Endothelial cell of umbilical vein (primary cell): ENCODE measurements around the gene KIF3A. TPM values are rescaled to one million over a fixed set of nuclear protein-coding genes. Genes with fewer than 3 reads are reported as not detected.

Experiments used
- BruUV-seq: library from RNA; stranded (reverse); fragments of 400-500 nt; replicated peaks from 2 replicates; lab custom pipeline; 2021; lab: Mats Ljungman, UMichigan
- CTCF ChIA-PET: fragments of 300-600, 350-600 bp; sonication (Branson Sonifier 250); formaldehyde crosslinking; loops from one replicate; lab custom pipeline; 2021; ENCODE audit warnings: antibody characterized with exemption, inconsistent platforms; lab: Charles Lee
- POLR2A ChIA-PET: fragments of 300-600, 350-600 bp; sonication (Branson Sonifier 250); formaldehyde crosslinking; loops from one replicate; lab custom pipeline; 2021; ENCODE audit warnings: antibody characterized with exemption, inconsistent platforms; lab: Charles Lee
- DNase-seq: peaks from one replicate; pipeline ENCODE4 v3.0.0-alpha.2; 2011; ENCODE audit warnings: low read depth, low spot score
- FAIRE-seq: peaks from 2 replicates; lab custom pipeline; 2011; peaks lifted over from hg19 to GRCh38; lab: Jason Lieb, UNC
- H2AFZ ChIP-seq: 2 replicates; pipeline ENCODE4 v1.6.0; 2012; ENCODE audit warnings: low read depth, low read length, control low read depth, inconsistent platforms
- H3K27ac ChIP-seq: 2 replicates; pipeline ENCODE4 v1.5.1; 2011; ENCODE audit warnings: low read depth, mild to moderate bottlenecking, control low read depth, low read length, moderate library complexity; ENCODE audit not compliant: insufficient read depth
- H3K27me3 ChIP-seq, 2 experiments: 2 replicates each; pipeline versions ENCODE4 v1.6.0 to v1.6.1; 2011; ENCODE audit warnings: low read length in 2 of 2, mixed read lengths in 1 of 2; ENCODE audit not compliant: control insufficient read depth in 2 of 2, insufficient read depth in 2 of 2
- H3K36me3 ChIP-seq, 2 experiments: 2 replicates in 1 of 2; 3 replicates in 1 of 2; pipeline ENCODE4 v1.5.1; 2011; ENCODE audit warnings: low read length in 2 of 2, mild to moderate bottlenecking in 1 of 2, moderate library complexity in 1 of 2; ENCODE audit not compliant: control insufficient read depth in 2 of 2, insufficient read depth in 2 of 2; ENCODE audit errors: extremely low read depth in 1 of 2
- H3K4me1 ChIP-seq: 3 replicates; pipeline ENCODE4 v1.5.1; 2011; ENCODE audit warnings: mild to moderate bottlenecking, low read length; ENCODE audit not compliant: control insufficient read depth, insufficient read depth; ENCODE audit errors: extremely low read depth
- H3K4me2 ChIP-seq: 2 replicates; pipeline ENCODE4 v1.6.1; 2011; ENCODE audit warnings: low read length, control low read depth, mixed read lengths; ENCODE audit not compliant: insufficient read depth
- H3K4me3 ChIP-seq, 3 experiments: fragments of 200-600 bp in 1 of 3; sonication (generic), shearing (Covaris generic) in 1 of 3; replicated peaks in 1 of 3; 2 replicates each; pipeline ENCODE4 v1.5.1; 2011 to 2016; ENCODE audit warnings: control low read depth in 3 of 3, low read length in 3 of 3, mild to moderate bottlenecking in 2 of 3, inconsistent platforms in 1 of 3, low read depth in 1 of 3, moderate library complexity in 1 of 3; ENCODE audit not compliant: insufficient read depth in 1 of 3
- H3K79me2 ChIP-seq: 2 replicates; pipeline ENCODE4 v1.6.0; 2012; ENCODE audit warnings: low read length, inconsistent platforms; ENCODE audit not compliant: control insufficient read depth, insufficient read depth
- H3K9ac ChIP-seq: replicated peaks from 2 replicates; pipeline ENCODE3; 2011; ENCODE audit warnings: low read length, control low read depth; ENCODE audit not compliant: insufficient read depth; ENCODE audit errors: extremely low read depth
- H3K9me1 ChIP-seq: replicated peaks from 3 replicates; pipeline ENCODE4 v1.6.0; 2011; ENCODE audit warnings: mild to moderate bottlenecking, low read length; ENCODE audit not compliant: control insufficient read depth, insufficient read depth; ENCODE audit errors: extremely low read depth
- H3K9me3 ChIP-seq: replicated peaks from 2 replicates; pipeline ENCODE4 v1.5.1; 2012; ENCODE audit warnings: low read length, inconsistent platforms; ENCODE audit not compliant: control insufficient read depth, insufficient read depth
- H4K20me1 ChIP-seq: replicated peaks from 2 replicates; pipeline ENCODE3; 2011; ENCODE audit warnings: mild to moderate bottlenecking, low read length; ENCODE audit not compliant: control insufficient read depth, insufficient read depth; ENCODE audit errors: extremely low read depth
- CTCF ChIP-seq, 2 donors: IDR thresholded peaks; 1 replicate in 1 of 2; 2 replicates in 1 of 2; pipeline ENCODE4 v1.5.1; 2011; ENCODE audit warnings: low read length in 2 of 2, mild to moderate bottlenecking in 2 of 2, moderate library complexity in 2 of 2, control low read depth in 1 of 2, inconsistent platforms in 1 of 2, low read depth in 1 of 2; ENCODE audit not compliant: insufficient read depth in 1 of 2; ENCODE audit errors: extremely low read depth in 1 of 2
- EZH2 ChIP-seq: IDR thresholded peaks from 2 replicates; pipeline ENCODE4 v1.6.1; 2012; ENCODE audit warnings: borderline replicate concordance, low read depth, mild to moderate bottlenecking, moderate library complexity, low read length, inconsistent platforms; ENCODE audit not compliant: severe bottlenecking
- FOS ChIP-seq: IDR thresholded peaks from 2 replicates; pipeline ENCODE4 v1.6.1; 2011; ENCODE audit warnings: mild to moderate bottlenecking, low read length, moderate library complexity, borderline replicate concordance; ENCODE audit not compliant: insufficient read depth
- GATA2 ChIP-seq: IDR thresholded peaks from 2 replicates; pipeline ENCODE4 v1.7.0; 2011; ENCODE audit warnings: low read depth, mild to moderate bottlenecking, moderate library complexity, mixed read lengths, low read length; ENCODE audit not compliant: insufficient read length, insufficient read depth
- JUN ChIP-seq: IDR thresholded peaks from 2 replicates; pipeline ENCODE4 v1.6.1; 2011; ENCODE audit warnings: borderline replicate concordance, low read depth; ENCODE audit not compliant: insufficient read length, insufficient read depth
- MYC ChIP-seq: IDR thresholded peaks from one replicate; pipeline ENCODE4 v1.6.1; 2011; ENCODE audit warnings: mild to moderate bottlenecking, low read depth, low read length
- POLR2A ChIP-seq: IDR thresholded peaks from 2 replicates; pipeline ENCODE4 v1.6.1; 2012; ENCODE audit warnings: low read depth, mild to moderate bottlenecking, control low read depth, low read length
- POLR2AphosphoS5 ChIP-seq: IDR thresholded peaks from 2 replicates; pipeline ENCODE4 v1.6.1; 2012; ENCODE audit warnings: low read depth, mild to moderate bottlenecking, control low read depth, low read length, moderate library complexity; ENCODE audit not compliant: insufficient read depth
- dilution Hi-C: fragments of 300-500 bp; cut with MboI; formaldehyde crosslinking; loops from one replicate; pipeline ENCODE4 v1.15.0; 2019; ENCODE audit warnings: low sequenced_read_pairs; ENCODE audit not compliant: extremely low pct_ligation_motif_present
- intact Hi-C: fragments of 100-400 bp; cut with micrococcal nuclease; formaldehyde crosslinking; loops from one replicate; pipeline ENCODE4 v1.10.0; 2022
- polyA plus RNA-seq, 4 experiments: library from polyadenylated mRNA; depleted of rRNA in 3 of 4; stranded (reverse) in 3 of 4; unstranded in 1 of 4; fragments of >200 nt; gene quantifications; 2 replicates each; pipeline versions ENCODE4 v1.2.1 to v1.2.3, GENCODE V29; 2011 to 2012; ENCODE audit warnings: missing spikeins in 1 of 4
- total RNA-seq: library from RNA; stranded (reverse); gene quantifications from 2 replicates; pipeline ENCODE4 v1.2.3, GENCODE V29; 2021
- TF ChIP-seq, protein P1 (sequence below): IDR thresholded peaks from 2 replicates; pipeline ENCODE4 v1.6.1; 2011; ENCODE audit not compliant: insufficient read depth, insufficient read length

Gene KIF3A
- total and polyA plus RNA-seq, 2 donors (not counting 3 experiments of a cell fraction or from before 2014, with no cell fraction given) = 3.3 to 11.2 TPM

DNA sequence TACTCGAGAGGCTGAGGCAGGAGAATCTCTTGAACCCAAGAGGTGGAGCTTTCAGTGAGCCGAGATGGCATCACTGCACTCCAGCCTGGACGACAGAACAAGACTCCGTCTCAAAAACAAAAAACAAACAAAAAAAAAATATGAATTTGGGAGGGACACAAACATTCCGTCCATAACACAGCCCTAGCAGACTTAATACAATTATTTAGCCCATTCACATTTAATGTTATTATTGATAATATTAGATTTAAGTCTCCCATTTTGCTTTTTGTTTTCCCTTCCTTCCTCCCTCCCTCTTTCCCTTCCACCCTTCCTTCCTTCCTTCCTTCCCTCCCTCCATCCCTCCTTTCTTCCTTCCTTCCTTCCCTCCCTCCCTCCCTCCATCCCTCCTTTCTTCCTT, 5.3 kb upstream of the KIF3A start:
- H3K9me3 ChIP-seq = no peaks in the 10 kb centered on the region
- no peaks in the 10 kb centered on the region for H3K9me1 ChIP-seq
- H3K4me3 ChIP-seq = no peak overlapping the region
- H3K4me1 ChIP-seq = peaks cover 8% of the 10 kb centered on the region
- H3K79me2 ChIP-seq = no peaks in the 10 kb centered on the region
- H3K9ac ChIP-seq = no peak overlapping the region
- no peak overlapping the region for H2AFZ ChIP-seq
- peaks cover 2 to 8% of the 10 kb centered on the region in 2 experiments for H3K27me3 ChIP-seq
- FAIRE-seq (no peak), DNase-seq (no peak)
- H3K4me2 ChIP-seq = no peak overlapping the region
- no peak overlapping the region for H3K27ac ChIP-seq
- dilution Hi-C loops (no loop called here), intact Hi-C loops (no loop called here)
- TF ChIP-seq POLR2AphosphoS5 = no peak
- TF ChIP-seq CTCF (IDR thresholded peaks at IDR 0.05; ENCODE audit: extremely low read depth in 1 of 2, insufficient read depth in 1 of 2, low read depth in 1 of 2, low read length in 2 of 2) = no peak
- ChIA-PET CTCF (no interaction called here), POLR2A (no interaction called here)
- H3K36me3 ChIP-seq = no peaks in the 10 kb centered on the region
- H4K20me1 ChIP-seq = no peaks in the 10 kb centered on the region
- BruUV-seq = no TSS peak

DNA sequence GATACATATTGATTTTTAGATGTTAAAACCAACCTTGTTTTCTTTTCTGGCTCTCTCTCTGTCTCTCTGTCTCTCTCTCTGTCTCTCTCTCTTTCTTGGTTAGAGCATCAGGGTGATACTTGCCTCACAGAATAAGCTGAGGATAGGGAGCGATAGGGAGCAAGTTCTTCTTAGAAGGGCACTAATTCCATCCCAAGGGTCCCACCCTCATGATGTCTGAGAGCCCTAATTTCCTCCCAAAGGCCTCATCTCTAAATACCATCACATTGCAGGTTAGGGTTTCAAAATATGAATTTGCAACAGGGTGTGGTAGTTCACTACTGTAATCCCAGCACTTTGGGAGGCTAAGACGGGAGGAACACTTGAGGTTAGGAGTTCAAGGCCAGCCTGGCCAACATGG, 4.8 kb upstream of the KIF3A start:
- H3K4me1 ChIP-seq = peaks cover 9% of the 10 kb centered on the region
- DNase-seq = no peak
- no peak for FAIRE-seq
- no peaks in the 10 kb centered on the region for H3K79me2 ChIP-seq
- H3K9ac ChIP-seq = no peak overlapping the region
- no peaks in the 10 kb centered on the region for H4K20me1 ChIP-seq
- H3K27ac ChIP-seq = no peak overlapping the region
- no peaks in the 10 kb centered on the region for H3K9me3 ChIP-seq
- intact Hi-C loops (no loop called here), dilution Hi-C loops (no loop called here)
- no peaks in the 10 kb centered on the region for H3K9me1 ChIP-seq
- CTCF ChIA-PET = no interaction called here
- POLR2A ChIA-PET = no interaction called here
- TF ChIP-seq MYC = no peak
- TF ChIP-seq, protein P1, sequence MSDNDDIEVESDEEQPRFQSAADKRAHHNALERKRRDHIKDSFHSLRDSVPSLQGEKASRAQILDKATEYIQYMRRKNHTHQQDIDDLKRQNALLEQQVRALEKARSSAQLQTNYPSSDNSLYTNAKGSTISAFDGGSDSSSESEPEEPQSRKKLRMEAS = no peak
- TF ChIP-seq POLR2AphosphoS5 = no peak
- TF ChIP-seq JUN = no peak
- no peak for TF ChIP-seq GATA2
- no peak for TF ChIP-seq CTCF (IDR thresholded peaks at IDR 0.05; ENCODE audit: extremely low read depth in 1 of 2, insufficient read depth in 1 of 2, low read depth in 1 of 2, low read length in 2 of 2)
- TF ChIP-seq POLR2A = no peak
- no peak for TF ChIP-seq FOS
- TF ChIP-seq EZH2 = no peak
- H3K4me3 ChIP-seq = no peak overlapping the region
- no peaks in the 10 kb centered on the region for H3K36me3 ChIP-seq
- BruUV-seq = no TSS peak
- H3K4me2 ChIP-seq = no peak overlapping the region
- H2AFZ ChIP-seq = no peak overlapping the region
- H3K27me3 ChIP-seq = peaks cover 2 to 8% of the 10 kb centered on the region in 2 experiments
